HG03280 (cell line): Measurements from ENCODE around the gene GIMAP1.
"Not testable (repeated sequence)": the region's sequence is repeated elsewhere in the genome, so short reads cannot be mapped to it uniquely, and the experiment has no call there.

ENCODE experiments used
- ATAC-seq: cut with Tn5 transposase; IDR thresholded peaks from one replicate; pipeline ENCODE4 v1.9.1; 2021; ENCODE audit warnings: mild to moderate bottlenecking, moderate library complexity; ENCODE audit not compliant: unreplicated experiment

GIMAP1 gene

GRCh38 chr7:150716368-150716767 lies at the start of gene GIMAP1:
Gene GIMAP1 (plus strand): TSS chr7:150716613. CDS start chr7:150719048, 2,435 bp downstream.
- ATAC-seq: no peak

DNA sequence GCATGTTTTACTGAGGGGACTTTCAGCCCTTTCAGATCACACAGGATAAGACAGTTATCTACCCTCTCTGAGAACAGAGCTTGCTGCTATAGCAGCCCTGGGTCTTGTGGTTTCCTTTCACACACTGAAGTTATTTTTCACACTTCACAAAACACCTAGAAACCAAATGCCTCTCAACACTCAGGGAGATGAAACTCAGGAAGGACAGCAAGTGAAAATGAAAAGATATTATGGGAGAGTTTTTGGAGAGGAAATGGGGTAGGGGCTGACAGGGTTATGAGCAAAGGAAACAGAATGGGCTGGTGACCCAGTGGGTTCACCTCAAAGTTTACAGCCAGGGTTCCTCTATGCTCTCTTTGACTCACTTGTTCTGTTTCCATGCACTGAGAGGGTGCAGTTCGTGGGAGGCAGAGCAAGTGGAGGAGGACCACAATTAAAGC lies 47.9 kb upstream of the GIMAP1 start:
- peak; percentile 78 for ATAC-seq

DNA sequence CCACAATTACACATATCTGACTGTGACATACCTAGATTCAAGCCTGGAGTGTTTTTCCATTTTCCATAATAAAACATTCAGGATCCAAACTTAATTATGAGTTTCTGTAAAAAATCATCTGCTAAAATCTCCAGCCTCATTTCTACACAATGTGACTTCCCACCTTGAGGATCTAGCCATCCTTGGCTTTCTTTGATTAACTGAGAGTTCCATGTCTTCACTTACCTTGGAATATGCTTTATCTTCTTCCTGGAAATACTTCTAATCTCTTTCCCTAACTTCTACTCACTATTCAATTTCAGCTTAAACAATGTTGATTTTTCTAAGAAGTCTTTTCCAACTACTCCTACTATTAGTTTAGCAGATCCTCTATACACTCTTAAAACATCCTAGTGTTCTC lies 47.4 kb upstream of the GIMAP1 start:
- ATAC-seq: no peak

DNA sequence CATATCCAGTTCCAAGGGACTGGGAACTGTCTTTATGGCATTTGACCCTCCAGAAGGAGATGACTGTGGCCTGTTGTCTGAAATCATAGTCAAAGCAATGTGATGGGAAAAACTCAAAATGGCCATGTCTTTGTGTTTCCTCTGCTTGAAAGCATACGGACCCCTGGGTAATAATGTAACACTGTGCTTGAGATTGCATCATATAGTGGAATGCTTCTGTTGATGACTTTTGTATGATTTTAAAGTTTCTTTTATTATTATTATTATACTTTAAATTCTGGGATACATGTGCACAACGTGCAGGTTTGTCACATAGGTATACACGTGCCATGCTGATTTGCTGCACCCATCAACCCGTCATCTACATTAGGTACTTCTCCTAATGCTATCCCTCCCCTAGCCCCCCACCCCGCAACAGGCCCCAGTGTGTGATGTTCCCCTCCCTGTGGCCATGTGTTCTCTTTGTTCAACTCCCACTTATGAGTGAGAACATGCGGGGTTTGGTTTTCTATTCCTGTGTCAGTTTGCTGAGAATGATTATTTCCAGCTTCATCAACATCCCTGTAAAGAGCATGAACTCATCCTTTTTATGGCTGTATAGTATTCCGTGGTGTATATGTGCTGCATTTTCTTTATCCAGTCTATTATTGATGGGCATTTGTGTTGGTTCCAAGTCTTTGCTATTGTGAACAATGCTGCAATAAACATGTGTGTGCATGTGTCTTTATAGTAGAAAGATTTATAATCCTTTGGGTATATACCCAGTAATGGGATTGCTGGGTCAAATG lies 44.4 kb upstream of the GIMAP1 start:
- not testable (repeated sequence) for ATAC-seq

- ATAC-seq: no peak
These were observed 40.7 kb upstream of the GIMAP1 start for GRCh38 chr7:150675714-150676113.

GRCh38 chr7:150676276-150676675 lies 40.1 kb upstream of the GIMAP1 start:
- not testable (repeated sequence) for ATAC-seq

DNA sequence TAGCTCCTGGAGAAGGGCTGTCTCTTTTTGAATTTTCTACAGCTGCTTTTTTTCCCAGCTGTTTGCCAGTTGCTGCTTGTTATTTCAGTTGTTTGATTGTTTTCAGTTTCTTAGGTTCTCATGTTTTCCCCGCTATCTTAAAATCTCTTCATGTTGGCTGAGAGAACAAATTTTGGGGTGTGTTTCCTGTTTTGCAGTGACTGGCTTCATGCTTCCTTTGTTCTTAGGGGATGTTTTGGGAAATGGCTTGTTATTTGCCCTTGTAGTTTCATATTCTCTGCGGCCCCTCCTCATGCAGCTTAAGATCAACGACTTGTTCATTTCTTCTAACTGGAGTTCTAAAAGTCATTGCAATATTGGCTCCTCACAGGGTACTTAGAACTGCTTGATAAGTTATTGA lies 39.6 kb upstream of the GIMAP1 start:
- not testable (repeated sequence) for ATAC-seq

DNA sequence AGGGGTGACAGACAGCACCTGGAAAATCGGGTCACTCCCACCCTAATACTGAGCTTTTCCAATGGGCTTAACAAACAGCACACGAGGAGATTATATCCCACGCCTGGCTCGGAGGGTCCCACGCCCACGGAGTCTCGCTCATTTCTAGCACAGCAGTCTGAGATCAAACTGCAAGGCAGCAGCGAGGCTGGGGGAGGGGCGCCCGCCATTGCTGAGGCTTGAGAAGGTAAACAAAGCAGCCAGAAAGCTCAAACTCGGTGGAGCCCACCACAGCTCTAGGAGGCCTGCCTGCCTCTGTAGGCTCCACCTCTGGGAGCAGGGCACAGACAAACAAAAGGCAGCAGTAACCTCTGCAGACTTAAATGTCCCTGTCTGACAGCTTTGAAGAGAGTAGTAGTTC lies 37.8 kb upstream of the GIMAP1 start:
- ATAC-seq: not testable (repeated sequence)

- not testable (repeated sequence) for ATAC-seq
These were observed 36.0 kb upstream of the GIMAP1 start for GRCh38 chr7:150680364-150680763.

DNA sequence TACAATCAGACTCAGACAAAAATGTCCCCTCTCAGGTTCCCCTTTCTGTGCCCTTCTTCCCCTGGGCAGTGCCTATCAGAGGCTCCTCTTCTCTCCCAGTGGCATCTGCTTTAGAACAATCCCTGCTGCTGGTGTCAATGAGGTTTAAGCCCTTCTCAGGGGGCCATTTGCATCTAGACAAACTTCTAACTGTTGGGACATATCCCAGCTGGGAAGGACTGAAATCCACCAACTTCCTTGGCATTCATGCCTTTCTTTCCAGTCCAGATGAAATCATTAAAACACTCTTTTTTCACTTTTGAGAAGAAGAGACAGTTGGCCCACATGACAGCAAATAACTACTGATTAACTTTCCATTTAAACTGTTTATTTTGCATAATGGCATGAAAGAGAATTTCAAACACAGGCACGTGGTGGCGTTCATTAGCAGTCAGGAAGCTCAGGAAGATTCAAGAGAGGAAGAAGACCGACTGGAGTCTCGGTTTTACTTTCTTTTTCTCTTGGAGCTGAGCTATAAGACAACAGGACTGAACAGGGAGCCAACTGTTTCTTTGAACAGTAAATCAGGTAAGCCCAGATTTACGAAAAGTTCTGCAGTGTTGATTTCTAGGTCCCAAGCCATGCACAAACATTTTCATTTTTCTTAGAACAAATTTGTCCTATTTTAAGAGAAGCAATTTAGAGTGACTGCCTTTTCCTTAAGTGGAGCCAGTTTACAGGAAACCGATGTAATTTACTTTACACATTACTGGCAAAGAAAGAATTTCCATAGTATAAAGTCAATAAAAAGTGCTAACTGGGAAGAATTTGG lies 31.0 kb upstream of the GIMAP1 start, which contains the start of gene GIMAP2:
Gene GIMAP2, plus strand, starts transcription at position 488 of the 811 bp plus-strand sequence. CDS start 1,354 bp downstream, outside the sequence.
- ATAC-seq: peak; percentile 93

- no peak for ATAC-seq
These were observed 30.3 kb upstream of the GIMAP1 start for GRCh38 chr7:150686030-150686631.

- no peak for ATAC-seq
These were observed 27.8 kb upstream of the GIMAP1 start for GRCh38 chr7:150688630-150689029.

DNA sequence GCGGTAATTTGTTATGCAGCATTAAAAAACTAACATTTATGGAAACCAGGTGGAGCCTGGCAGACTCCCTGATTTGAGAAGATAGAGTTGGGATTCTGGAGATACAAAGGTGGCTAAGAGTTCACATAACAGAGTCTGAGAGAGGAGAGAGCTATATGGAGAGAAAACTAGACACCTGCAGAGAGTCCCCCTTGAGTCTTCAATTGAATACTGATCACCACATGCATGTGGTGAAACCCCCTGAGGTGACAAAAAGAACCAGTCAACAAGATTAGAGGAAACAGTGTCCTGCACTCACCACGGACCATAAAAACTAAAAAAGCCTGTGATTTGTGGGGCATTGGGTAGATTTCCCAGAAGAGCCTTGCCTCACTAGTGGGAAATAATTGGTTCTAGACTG lies 20.8 kb upstream of the GIMAP1 start:
- no peak for ATAC-seq

- no peak for ATAC-seq
These were observed 13.2 kb upstream of the GIMAP1 start for GRCh38 chr7:150703209-150703608.

- no peak for ATAC-seq
These were observed 1.1 kb upstream of the GIMAP1 start for GRCh38 chr7:150715293-150715692.

DNA sequence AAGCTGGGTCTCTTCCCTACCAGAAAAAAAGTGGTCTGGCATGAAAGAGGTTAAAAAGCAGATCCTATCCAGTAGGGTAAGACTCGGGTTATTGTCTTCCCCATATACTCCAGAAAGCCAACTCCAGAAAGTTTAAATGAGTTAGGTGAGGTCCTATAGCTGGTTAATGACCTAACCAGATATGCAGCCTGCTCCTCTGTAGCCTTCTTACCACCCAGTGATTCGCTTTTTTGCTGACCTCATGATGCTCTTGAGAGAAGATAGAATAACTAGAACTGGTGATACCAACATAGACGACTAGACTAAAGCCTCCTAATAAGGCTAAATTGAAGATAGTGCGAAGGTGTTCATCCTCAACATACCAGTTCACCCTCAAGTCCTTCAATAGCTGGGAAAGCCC lies 675 bp upstream of the GIMAP1 start:
- no peak for ATAC-seq

- no peak for ATAC-seq
These were observed 526 bp downstream of the GIMAP1 start for GRCh38 chr7:150716939-150717338.

DNA sequence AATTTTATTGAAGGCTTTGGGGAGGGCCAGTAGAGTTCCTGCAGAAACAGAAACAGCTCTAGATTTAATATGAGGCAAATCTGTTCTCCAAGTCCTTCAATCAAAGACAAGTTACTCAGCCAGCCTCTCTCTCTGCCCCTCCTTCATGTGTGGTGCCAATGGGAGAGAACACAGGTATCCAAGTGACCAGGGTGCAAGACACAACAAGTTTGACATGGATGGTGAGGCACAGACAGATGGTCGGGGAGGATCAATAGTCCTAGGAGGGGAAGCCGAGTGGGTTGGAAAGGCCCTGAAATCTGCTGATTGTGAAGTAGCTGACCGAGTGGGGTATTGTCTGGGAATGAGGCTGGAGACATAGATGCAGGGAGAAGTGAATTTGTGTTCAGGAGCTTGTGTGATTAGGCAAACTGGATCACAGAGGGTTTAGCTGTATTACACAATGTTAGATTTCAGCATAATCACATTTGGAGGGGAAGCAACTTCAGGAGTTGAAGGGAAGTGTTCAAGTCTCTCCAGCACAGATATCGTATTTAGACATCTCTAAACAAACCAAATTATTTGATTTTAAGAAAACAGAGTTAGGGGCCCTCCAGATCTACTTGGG lies 1.5 kb downstream of the GIMAP1 start:
- ATAC-seq: no peak

DNA sequence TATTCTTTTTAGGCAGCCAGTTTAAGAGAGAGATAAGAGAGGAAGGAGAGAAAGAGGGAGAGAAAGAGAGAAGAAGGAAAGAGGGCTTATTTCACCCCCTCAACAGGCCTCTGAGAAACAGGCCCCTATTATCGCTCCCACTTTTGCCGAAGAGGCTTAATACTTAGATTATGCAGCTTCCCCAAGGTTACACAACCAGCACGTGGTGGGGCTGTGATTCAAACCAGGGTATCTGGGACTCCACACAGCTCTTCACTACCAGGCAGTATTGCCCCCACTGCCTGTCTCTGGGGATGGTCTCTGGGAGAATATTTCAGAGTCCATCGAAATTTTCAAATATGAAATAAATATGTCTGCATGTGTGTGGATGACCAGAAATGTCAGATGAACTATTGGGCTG lies 3.0 kb downstream of the GIMAP1 start:
- no peak for ATAC-seq

GRCh38 chr7:150719960-150720891 lies 3.8 kb downstream of the GIMAP1 start:
- ATAC-seq: no peak
